Peyer's patch (tissue), 4 donors: ENCODE data around the gene SYPL2.

Source experiments
- POLR2A ChIP-seq, 2 donors: fragments of 450-650 bp; IDR thresholded peaks; one replicate each; pipeline ENCODE4 v1.5.1; 2017; ENCODE audit warnings: antibody characterized with exemption in 2 of 2, mild to moderate bottlenecking in 2 of 2, moderate library complexity in 2 of 2
- TF ChIP-seq, protein P1 (sequence below), 6 experiments: fragments of 450-650 bp in 4 of 6; fragments of 200-600 bp in 2 of 6; sonication (generic) in 1 of 6; IDR thresholded peaks; one replicate each; pipeline ENCODE4 v1.5.1; 2017 to 2019; ENCODE audit warnings: antibody characterized with exemption in 6 of 6, mild to moderate bottlenecking in 3 of 6, moderate library complexity in 1 of 6

DNA sequence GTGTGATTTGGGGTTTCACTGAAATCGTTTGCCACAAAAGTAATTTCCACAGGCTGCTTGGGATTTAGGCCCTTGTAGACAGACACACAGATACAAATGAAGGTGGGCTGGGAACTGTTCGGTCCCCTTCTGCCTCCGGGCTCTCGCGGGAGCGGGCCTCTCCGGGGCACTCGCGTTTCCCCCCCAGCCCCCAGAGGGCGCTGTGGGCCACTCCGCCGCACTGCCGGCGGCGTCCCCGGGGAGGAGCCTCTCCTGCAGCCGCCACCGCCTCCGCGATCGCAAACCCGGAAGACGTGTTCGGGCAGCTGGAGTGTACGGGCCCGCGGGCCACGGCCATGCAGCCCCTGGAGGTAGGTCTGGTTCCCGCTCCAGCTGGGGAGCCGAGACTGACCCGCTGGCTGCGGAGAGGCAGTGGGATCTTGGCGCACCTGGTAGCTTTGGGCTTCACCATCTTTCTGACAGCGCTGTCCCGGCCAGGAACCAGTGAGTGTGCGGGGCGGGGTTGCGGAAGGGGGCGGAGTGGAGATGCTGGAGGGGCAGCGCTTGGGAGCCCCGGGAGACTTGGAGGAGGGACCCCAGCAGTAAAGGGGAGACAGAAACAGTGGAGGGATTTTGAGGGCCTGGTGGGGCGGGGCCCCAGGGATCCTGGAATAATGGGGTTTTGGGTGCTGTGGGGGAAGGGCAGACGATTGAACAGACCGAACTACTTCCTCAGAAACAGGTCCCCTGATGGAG is 27.6 kb downstream of the SYPL2 start, which contains the start of gene CYB561D1:
- TF ChIP-seq, protein P1, sequence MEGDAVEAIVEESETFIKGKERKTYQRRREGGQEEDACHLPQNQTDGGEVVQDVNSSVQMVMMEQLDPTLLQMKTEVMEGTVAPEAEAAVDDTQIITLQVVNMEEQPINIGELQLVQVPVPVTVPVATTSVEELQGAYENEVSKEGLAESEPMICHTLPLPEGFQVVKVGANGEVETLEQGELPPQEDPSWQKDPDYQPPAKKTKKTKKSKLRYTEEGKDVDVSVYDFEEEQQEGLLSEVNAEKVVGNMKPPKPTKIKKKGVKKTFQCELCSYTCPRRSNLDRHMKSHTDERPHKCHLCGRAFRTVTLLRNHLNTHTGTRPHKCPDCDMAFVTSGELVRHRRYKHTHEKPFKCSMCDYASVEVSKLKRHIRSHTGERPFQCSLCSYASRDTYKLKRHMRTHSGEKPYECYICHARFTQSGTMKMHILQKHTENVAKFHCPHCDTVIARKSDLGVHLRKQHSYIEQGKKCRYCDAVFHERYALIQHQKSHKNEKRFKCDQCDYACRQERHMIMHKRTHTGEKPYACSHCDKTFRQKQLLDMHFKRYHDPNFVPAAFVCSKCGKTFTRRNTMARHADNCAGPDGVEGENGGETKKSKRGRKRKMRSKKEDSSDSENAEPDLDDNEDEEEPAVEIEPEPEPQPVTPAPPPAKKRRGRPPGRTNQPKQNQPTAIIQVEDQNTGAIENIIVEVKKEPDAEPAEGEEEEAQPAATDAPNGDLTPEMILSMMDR (IDR thresholded peaks at IDR 0.05), result peak; percentile 87 to 96 (median 94)
- peak; percentile 65 to 77 for TF ChIP-seq POLR2A (IDR thresholded peaks at IDR 0.05)
